IPS DF 19.7 (cell line): Measurements from ENCODE around the gene STX17.
"Not testable (repeated sequence)": the region's sequence is repeated elsewhere in the genome, so short reads cannot be mapped to it uniquely, and the experiment has no call there.

Source experiments
- DNase-seq: peaks from one replicate; pipeline ENCODE4 v3.0.0-alpha.2; 2013; ENCODE audit warnings: low read depth, low spot score

STX17 gene

DNA sequence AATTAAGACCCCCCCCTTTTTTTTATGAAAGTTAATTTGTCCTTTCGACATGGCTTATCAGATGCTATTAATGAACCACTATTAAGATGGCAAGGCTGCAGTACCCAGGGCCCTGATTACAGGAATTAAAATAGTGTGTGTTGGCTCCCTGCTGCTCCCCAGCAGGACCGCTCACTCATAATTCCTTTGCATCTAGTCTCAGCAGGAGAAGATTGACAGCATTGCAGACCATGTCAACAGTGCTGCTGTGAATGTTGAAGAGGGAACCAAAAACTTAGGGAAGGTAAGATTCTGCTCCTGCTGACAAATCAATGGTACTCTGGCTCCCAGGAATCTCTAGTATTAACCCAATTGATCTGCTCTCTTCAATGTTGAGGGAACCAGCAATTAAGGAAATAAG is 61.0 kb downstream of the STX17 start:
- no peak for DNase-seq

GRCh38 chr9:99970481-99970880 is 64.0 kb downstream of the STX17 start:
- DNase-seq, result no peak

GRCh38 chr9:99971410-99971809 is 65.0 kb downstream of the STX17 start:
- DNase-seq, result no peak

- DNase-seq, result no peak
Measured at GRCh38 chr9:99973455-99973854, 67.0 kb downstream of the STX17 start.

- no peak for DNase-seq
Measured at GRCh38 chr9:99977033-99977792, 70.8 kb downstream of the STX17 start.

DNA sequence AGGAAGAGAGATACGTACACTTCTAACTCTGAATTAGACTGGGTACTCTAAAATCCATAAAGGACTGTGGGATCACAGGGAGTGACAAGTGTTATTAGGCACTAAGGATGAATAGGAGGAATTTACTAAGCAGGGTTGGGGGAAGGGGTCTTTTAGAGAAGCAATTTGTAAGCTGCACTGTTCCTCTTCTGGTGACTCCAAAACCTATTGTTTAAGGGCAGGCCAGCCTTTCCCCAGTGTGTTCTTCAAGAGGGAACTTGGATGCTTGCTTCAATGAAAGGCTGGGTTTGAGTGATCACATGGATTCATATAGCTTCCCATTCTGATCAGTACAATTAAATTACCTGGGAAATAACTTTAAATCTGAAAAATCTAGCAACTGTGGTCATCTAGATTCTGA is 71.8 kb downstream of the STX17 start:
- no peak for DNase-seq

- no peak for DNase-seq
Measured at GRCh38 chr9:99980598-99980997, 74.1 kb downstream of the STX17 start.

GRCh38 chr9:99986642-99987041 is 80.2 kb downstream of the STX17 start:
- DNase-seq, result no peak

DNA sequence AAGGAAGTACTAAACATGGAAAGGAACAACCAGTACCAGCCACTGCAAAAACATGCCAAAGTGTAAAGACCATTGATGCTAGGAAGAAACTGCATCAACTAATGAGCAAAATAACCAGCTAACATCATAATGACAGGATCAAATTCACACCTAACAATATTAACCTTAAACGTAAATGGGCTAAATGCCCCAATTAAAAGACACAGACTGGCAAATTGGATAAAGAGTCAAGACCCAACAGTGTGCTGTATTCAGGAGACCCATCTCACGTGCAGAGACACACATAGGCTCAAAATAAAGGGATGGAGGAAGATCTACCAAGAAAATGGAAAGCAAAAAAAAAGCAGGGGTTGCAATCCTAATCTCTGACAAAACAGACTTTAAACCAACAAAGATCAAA is 84.1 kb downstream of the STX17 start:
- DNase-seq, result not testable (repeated sequence)

- no peak for DNase-seq
Measured at GRCh38 chr9:99998266-99998665, 91.8 kb downstream of the STX17 start.

DNA sequence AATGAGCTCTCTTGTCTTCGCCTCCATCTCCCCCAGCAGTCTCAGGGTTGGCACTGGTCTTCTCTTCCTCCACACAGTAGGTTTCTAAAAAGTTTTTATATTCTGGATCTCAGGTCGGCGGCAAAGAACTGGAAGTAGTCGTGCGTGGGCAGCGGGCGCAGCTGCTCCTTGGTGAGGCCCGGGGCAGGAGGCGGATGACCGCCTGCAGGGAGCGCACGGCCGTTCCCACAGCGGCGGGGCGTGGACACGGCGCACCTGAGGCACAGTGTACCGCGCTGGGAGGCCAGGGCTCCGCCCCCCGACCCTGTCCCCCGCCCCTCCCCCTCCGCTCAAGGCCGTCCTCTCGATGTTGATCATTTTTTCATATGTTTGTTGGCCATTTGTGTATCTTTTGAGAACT is 92.4 kb downstream of the STX17 start:
- no peak for DNase-seq

DNA sequence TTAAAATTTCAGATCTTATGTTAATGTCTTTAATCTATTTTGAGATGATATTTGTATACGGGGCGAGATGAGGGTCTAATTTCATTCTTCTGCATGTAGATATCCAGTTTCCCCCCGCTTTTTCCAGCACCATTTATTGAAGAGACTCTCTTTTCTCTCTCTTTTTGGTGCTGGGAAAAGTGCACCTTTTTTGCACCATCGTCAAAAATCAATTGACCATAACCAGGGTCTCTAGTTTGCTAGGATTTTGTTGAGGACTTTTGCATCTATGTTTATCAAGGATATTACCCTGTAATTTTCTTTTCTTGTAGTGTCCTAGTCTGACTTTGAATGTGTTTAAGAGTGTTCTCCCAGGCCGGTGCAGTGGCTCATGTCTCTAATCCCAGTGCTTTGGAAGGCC is 93.3 kb downstream of the STX17 start:
- no peak for DNase-seq

GRCh38 chr9:100011062-100011681 is 104.7 kb downstream of the STX17 start:
- no peak for DNase-seq

- no peak for DNase-seq
Measured at GRCh38 chr9:100012279-100012678, 105.8 kb downstream of the STX17 start.

GRCh38 chr9:100013573-100013972 is 107.1 kb downstream of the STX17 start:
- DNase-seq, result no peak

DNA sequence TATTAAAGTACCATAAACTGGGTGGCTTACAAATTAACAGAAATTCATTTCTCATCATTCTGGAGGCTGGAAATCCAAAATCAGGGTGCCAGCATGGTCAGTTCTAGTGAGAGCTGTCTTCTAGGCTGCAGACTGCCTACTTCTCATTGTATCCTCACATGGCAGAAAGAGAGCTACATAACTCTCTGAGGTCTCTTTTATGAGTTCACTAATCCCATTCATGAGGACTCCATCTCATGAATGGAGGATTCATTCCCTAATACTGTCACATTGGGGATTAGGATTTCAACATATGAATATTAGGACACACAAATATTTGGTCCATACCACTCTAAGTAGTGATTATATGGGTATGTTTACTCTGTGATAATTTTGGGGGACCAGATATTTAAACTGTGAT is 108.4 kb downstream of the STX17 start:
- no peak for DNase-seq

DNA sequence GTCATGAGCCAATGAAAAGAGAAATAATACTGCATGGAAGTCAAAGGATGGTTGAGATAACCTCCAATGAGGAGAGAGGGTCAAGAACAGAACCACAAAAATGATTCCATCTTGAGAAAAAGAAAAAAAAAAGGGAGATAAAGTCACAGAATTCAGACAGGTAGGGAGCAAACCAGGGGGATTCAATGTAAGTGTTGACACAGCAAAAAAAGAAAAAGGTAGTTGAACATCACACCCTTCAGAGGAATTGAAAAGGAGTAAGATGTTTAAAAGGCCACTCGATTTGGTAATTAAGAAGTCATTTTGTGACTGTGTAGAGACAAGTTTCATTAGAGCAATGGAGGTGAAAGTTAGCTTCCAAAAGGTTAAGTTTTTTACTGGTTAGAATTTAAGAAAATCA is 113.1 kb downstream of the STX17 start:
- DNase-seq, result no peak
